HG03196 (cell line): ENCODE measurements around the gene CARS2.
"Not testable (repeated sequence)": the region's sequence is repeated elsewhere in the genome, so short reads cannot be mapped to it uniquely, and the experiment has no call there.

ENCODE experiments used
- ATAC-seq: cut with Tn5 transposase; IDR thresholded peaks from one replicate; pipeline ENCODE4 v1.9.1; 2021; ENCODE audit not compliant: unreplicated experiment

The CARS2 gene

DNA sequence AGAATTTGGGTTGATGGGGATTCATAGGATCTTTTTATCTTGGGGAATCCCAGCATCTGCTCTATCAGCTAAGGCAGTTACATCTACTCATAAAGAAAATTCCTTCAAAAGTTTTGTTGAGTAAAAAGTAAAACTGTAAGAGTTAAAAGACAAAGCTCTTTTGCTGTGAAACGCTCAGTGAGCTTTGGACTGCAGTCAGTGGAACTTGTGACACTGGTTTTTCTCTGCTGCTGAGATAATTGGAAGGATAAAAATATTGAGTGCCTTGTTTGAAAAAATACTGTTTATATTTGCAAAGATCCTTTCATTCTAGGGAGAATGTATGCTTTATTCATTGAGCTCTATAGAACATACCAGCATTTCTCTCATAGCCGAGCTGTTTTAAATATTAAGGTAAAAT lies 85.3 kb downstream of the CARS2 start:
- ATAC-seq, result no peak

DNA sequence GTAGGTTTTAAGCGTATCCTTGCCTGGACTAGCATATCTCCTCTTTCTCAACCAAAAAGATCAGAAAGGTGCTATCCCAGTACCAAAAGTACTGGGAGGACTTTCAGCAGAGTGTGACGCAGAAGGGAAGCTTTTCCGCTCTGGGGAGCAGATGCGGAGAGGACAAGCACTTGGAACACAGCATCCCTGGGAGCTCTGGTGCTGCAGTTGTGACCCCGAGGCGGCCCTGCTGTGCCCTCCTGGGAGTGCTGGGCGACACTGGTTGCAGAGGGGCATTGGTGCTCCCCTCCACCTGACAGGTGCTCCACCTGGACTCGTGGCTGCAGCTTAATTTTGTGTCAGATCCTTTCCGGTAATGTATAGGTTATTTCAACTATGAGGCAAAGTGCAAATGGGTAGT lies 87.1 kb downstream of the CARS2 start:
- no peak for ATAC-seq

DNA sequence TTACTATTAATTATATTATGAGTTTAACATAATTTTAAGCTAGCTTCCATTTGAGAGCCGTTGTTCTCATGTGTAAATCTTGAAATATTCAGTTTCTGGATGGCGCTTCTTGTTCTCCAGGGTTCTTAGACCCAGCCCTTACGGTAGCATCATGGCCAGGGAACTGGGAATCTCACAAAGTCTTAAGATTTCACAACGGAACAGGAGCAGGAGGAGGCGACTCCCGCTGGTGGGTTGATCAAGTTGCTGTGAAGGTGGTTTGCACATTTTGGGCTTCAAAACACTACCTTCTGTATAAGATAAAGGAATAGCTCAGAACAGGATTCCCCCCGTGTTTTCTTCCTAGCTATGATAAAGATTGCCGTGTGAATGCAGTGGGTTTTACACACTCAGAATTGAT lies 87.7 kb downstream of the CARS2 start:
- ATAC-seq, result no peak

GRCh38 chr13:110617321-110618072 lies 88.4 kb downstream of the CARS2 start:
- no peak for ATAC-seq

- ATAC-seq, result peak; percentile 53
Measured at GRCh38 chr13:110616103-110617101, 89.5 kb downstream of the CARS2 start.

- peak; percentile 64 for ATAC-seq
Measured at GRCh38 chr13:110615322-110616102, 90.4 kb downstream of the CARS2 start, which contains the start of gene NAXD. NAXD (plus strand) TSS chr13:110615545; CDS start chr13:110615602, 57 bp downstream.

- no peak for ATAC-seq
Measured at GRCh38 chr13:110615005-110615321, 91.0 kb downstream of the CARS2 start.

DNA sequence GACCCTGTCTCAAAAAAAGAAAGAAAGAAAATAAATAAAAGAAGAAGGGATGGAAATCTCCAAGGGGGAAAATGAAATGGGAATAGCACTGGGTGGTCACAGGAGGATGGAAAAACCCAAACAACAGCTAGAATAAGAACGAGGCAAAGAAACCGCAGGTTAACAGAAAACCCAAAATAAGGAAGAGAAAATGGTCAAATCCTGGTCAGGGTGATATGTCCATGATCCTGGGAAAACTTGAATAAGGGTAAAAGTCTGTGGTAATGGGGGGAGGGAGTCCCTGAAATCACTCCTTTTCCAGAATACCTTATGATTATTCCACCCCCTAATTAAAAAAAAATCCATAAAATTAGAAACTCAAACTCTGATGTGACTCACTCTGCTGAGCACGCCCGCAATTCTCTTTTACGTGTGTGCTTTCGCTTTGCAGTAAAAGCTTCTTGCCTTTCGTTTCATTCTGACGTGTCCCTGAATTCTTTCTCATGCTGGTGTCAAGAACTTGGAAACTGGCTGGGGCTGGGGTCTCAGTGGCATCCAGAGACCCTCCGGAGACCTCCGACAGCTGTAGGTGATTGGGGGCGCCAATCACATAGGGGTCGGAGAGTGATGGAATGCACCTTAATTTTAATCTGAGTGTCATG lies 94.8 kb downstream of the CARS2 start:
- ATAC-seq, result peak; percentile 40

GRCh38 chr13:110607675-110608224 lies 98.2 kb downstream of the CARS2 start:
- no peak for ATAC-seq

GRCh38 chr13:110606281-110606680 lies 99.6 kb downstream of the CARS2 start:
- ATAC-seq, result not testable (repeated sequence)

DNA sequence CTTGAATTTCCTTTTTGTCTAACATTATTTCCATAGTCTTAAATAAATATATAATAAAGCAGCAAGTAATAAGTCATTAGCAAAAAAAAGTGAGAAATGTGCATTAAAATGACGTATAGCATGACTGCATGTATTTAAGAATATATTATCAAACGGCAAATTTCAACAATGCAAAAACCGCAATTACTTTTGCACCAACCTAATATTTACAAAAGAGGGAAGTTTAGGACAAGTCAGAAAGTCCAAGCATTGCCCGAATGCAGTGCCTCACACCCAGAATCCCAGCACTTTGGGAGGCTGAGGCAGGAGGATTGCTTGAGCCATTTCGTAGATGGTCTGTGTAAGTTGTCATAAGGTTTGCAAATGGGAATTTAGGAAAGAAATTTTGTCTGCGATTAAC lies 100.8 kb downstream of the CARS2 start:
- ATAC-seq, result no peak

GRCh38 chr13:110600980-110601379 lies 104.9 kb downstream of the CARS2 start:
- no peak for ATAC-seq

- ATAC-seq, result no peak
Measured at GRCh38 chr13:110600261-110600819, 105.6 kb downstream of the CARS2 start.

GRCh38 chr13:110597041-110597689 lies 108.8 kb downstream of the CARS2 start:
- no peak for ATAC-seq

DNA sequence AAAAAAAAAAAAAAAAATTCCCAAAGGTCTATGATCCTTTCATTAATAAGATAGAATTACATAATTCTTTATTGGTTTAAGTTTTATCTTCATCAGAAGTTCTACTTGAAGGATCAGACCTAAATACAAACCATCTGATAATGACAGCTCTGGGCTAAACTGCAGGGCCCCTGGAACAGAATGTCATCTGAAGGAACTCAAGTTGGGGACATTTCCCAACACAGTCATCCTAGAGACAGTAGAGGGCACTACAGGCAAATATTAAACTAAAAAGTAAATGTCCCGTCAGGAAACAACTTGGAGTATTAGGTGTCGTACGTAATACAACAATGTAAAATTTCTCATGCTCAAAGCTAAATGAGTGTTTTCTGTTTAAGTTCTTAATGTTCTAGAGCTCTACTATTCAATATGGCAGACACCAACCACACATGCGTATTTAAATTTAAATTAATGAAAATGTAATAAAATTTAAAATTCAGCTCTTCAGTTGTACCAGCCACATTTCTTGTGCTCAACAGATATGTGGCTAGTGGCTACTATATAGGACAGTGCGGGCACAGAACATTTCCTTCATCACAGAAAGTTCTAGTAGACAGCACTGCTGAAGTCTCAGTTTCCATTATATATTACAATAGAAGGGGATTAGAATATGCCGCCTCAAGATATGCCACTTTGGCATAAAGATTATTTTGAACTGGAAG lies 112.3 kb downstream of the CARS2 start:
- peak; percentile 69 for ATAC-seq

DNA sequence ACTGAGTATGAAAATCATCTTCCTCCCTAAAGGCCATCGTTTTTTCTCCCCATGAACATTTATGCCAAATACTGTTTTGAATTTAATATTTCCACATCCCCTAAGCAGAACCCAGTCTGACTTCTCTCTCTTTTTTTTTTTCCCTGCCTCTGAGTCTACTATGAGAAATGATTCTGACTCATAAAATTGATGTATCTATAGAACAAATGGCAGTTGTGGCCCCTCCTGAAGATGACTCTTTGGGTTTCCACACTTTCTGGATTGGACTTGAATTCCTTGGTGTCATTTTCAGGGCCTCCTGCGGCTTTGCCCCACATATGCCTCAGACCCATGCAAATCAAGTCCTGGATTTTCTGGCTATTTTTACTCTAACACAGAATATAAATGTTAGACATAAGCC lies 113.3 kb downstream of the CARS2 start:
- ATAC-seq, result no peak
